ENCODE results near the gene SYVN1.
"Not testable (repeated sequence)": the region's sequence is repeated elsewhere in the genome, so short reads cannot be mapped to it uniquely, and the experiment has no call there.

SYVN1 gene

DNA sequence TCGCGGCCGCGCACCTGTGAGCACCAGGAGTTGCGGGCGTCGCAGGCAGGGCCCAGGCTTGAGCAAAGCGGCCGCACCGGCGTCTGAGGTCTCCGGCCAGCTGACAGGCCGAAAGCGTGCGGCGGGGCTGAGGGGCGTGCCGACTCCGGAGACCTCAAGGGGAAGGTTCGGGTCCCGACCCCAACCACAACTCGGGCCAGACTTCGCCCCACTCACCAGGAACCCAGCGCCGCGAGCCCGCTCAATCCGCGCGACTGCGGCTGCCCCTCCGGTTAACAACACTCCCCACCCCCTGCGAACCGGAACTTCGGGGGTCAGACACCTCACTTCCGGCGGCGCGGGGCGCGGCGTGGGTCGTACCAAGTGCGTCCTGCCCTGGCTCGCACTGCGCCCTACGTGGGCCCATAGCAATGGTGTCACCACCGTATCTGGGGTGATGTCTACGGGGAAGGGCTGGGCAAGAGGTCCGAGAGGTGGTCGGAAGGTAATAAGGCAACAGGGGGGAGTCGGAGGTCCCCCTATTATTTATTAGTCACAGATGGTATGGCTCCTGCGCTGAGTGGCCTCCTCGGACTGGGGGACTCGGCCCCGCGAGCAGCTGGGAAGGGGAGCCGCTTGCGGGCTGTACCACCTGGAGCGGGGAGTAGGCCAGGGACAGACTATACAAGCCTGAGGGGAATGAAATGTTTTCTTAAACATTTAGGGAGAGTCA lies at the start of gene SYVN1:
Gene SYVN1, minus strand, starts transcription at position 280 of the 712 bp plus-strand sequence. CDS start 918 bp downstream, outside the sequence.
- peak; percentile 79 to 85 for DNase-seq (ENCODE audit: low read depth in 2 of 2, low spot score in 1 of 2)

DNA sequence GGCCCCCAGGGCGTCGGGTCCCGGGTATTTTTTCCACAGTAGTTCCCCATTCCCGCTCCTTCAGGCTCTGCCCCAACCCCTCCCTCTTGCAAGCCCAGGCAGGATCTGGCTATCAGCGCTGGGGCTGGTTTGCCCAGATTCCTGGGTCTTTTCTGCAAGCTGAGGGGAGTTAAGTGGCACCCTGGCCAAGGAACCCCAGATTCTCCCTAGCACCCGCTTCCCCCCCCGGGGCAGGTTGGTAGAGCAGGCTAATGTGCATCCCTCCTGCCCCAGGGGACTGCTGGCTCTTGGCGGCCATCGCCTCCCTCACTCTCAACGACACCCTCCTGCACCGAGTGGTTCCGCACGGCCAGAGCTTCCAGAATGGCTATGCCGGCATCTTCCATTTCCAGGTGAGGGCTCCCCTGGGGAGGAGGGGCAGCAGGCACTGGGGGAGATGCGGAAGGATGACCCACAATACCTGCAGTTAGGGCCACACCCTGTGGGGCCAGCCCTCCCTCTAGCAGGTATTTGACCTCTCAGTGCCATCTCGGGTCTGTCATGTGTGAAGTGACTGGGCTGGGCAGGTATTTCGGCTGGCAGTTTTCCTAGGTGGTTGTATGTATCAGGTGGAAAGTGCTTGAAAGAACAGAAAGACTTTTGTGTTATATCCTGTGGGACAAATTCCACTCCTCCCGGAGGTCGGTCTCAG lies 49.0 kb upstream of the SYVN1 start:
- DNase-seq (ENCODE audit: low read depth in 2 of 2, low spot score in 1 of 2): no peak

DNA sequence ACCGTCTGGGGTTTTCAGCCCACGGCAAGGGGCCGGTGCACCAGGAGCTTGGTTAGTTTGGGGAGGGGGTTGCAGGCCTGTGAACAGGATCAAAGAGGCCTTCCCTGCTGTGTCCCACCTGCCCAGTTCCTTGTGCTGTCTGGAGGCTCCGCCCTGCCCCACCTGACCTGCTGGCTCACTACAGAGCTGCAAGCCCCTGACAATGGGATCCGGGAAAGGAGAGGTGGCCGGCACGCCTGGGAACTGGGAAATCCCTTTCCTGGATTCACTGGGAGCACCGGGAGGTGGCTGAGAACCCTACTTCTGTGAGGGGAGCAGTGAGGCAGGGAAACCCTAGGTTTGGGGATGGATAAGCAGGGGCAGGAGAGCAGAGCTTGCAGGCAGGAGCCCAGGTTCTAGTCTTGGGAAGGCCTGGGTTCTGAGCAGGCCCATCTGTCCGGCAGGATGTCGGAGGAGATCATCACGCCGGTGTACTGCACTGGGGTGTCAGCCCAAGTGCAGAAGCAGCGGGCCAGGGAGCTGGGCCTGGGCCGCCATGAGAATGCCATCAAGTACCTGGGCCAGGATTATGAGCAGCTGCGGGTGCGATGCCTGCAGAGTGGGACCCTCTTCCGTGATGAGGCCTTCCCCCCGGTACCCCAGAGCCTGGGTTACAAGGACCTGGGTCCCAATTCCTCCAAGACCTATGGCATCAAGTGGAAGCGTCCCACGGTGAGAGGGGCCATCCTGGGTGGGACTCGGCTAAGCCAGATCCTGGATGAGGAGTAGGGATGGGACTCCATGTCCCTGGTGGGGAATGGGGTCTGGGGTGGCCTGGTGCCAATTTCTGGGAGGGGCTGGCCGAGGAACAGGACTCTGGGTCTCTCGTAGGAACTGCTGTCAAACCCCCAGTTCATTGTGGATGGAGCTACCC lies 48.2 kb upstream of the SYVN1 start:
- DNase-seq (ENCODE audit: low read depth in 2 of 2, low spot score in 1 of 2): no peak

DNA sequence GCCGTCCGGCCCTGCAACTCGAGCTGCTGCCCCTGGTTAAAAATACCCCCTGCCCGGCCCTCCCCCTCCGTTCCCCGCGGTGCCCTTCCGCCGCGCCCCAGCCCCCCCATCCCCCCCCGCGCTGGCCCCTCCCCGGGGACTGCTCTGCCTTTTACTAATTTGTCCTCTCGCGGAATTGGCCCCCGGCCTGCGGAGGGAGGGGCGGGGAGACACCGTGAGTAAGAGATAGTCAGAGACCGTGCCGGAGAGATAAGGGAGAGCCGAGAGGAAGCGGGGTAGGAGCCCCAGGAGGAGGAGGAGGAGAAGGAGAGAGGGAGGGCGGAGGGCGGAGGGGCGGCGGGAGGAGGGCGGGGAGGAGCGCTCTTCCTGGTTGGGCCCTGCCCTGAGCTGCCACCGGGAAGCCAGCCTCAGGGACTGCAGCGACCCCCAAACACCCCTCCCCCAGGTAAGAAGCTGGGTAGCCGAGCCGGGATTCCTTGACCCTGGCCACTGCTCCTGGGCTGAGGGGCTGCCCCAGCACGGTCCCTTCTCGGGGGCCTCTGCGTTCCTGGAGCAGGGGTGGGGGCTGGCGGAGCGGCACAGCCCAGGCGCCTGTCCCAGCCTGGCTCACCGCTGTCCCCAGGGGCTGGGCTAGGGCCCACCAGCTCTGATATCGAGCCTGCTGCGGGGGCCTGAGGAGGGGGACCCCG lies 47.4 kb upstream of the SYVN1 start, which contains the start of gene CAPN1:
Gene CAPN1, plus strand, starts transcription at position 360 of the 689 bp plus-strand sequence. CDS start 774 bp downstream, outside the sequence.
- peak in 1 of 2 donors; percentile 47 for DNase-seq (ENCODE audit: low read depth in 2 of 2, low spot score in 1 of 2)

DNA sequence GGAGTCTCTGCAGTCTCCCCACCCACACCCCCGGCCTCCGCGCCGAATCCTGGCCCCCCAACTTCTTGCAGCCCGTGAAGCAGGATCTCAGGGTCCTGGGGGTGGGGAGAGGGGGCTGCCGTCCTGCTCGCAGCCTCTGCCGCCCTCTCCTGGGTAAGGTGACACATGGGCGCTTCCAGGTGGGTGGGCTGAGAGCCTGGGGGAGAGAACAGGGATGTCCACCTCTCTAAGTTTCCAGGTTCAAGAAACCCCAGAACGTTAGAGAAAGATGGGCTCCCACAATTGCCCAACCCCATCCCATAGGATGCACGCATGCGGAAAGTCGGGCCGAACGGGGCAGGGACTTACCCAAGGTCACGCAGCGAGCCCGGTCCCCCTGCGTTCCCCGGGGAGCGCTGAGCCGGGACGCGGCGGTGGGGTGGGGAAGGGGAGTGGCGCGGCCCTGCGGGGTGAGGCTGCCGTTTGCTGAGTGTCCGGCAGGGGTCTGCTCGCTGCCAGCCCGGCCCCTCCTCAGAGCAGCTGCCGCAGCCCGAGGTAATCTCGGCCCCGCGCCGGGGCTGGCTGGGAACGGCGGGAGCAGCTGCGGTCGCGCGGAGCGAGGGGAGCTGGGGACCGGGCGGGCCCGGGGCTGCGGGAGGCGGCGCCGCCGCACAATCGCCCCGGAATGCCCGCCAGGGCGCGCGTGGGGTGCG lies 46.7 kb upstream of the SYVN1 start:
- no peak for DNase-seq (ENCODE audit: low read depth in 2 of 2, low spot score in 1 of 2)

DNA sequence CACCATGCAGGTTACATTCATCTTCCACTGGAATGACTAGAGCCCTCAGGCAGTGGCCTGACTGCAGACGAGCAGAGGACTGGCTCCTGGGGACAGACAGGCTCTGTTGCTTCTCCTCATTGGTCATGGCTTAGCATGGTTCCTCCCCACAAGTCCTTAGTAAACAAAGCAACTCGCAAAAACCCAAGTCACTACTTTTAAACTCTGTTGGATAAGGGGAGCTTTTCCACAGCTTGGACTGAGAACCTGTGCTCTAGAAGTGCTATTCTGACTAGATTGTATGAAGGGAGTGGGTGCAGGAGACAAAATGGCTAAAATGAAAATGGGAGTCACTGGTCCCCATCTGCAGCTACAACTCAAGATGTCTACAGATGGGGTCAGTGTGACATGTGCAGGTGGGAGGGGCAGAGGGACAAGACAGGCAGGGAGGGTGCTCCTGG lies 40.3 kb upstream of the SYVN1 start:
- DNase-seq (ENCODE audit: low read depth in 2 of 2, low spot score in 1 of 2): not testable (repeated sequence)

DNA sequence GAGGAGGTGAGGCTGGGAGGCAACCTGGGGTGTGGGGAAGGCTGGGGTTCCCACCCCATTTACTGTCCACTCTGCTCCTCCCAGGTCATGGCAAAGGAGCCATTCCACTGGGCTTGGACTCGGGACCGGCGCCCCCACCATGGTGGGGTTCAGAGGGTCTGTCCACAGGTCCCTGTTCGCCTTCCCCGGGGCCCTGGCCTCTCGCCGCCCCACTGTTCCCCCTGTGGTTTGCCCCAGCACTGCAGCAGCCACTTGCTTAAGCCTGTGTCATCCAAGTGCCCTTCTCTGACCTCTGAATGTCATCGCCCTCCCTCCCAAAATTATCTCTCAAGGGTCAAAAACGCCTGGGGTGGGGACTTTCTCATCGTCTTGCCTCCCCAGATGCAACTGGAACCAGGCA lies 38.3 kb upstream of the SYVN1 start:
- no peak for DNase-seq (ENCODE audit: low read depth in 2 of 2, low spot score in 1 of 2)

DNA sequence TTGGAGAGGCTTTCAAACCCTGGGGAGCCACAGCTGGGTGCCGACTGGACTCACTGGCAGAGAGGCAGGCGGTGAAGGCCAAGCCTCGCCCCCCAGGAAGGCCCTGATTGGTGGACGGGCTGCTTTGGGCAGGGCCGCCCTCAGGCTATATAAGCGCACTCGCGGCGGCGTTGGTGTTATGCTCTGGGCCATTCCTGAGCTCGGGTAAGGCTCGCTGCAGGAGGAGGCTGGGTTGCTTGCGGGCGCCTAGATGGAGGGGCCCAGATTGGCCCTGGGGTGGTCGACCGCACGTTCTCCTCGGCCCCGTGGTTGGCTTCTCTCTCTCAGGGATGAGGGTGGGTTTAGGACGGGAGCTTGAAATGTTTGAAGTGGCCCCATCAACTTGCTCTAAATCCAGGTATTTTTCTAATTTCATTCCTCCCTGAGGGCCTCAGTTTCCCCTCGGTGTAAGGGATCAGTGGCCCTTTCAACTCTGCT lies 35.8 kb upstream of the SYVN1 start, which contains the start of gene SPDYC:
Gene SPDYC, plus strand, starts transcription at position 176 of the 477 bp plus-strand sequence. CDS start 1,125 bp downstream, outside the sequence.
- DNase-seq (ENCODE audit: low read depth in 2 of 2, low spot score in 1 of 2): no peak

DNA sequence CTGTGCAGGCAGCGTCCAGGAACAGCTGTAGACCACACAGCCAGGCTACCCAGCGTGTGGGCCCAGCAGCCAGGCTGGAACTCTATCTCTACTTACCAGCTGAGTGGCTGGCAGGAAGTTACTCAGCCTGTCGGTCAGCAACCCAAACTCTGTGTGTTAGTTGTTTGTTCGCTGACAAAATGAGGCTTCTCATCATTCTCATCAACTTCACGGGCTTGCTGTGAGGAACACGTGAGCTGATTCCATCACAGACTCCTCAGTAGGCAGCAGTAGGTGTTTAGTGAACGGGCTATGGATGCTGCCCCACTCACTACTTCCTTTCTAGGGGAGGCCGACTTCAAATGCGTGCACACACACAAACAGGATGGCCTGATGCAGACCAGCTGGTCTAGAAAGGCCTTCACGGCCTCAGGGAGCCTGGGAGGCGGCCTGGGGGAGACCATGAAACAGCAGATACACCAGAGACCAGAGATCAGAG lies 34.9 kb upstream of the SYVN1 start:
- no peak for DNase-seq (ENCODE audit: low read depth in 2 of 2, low spot score in 1 of 2)

DNA sequence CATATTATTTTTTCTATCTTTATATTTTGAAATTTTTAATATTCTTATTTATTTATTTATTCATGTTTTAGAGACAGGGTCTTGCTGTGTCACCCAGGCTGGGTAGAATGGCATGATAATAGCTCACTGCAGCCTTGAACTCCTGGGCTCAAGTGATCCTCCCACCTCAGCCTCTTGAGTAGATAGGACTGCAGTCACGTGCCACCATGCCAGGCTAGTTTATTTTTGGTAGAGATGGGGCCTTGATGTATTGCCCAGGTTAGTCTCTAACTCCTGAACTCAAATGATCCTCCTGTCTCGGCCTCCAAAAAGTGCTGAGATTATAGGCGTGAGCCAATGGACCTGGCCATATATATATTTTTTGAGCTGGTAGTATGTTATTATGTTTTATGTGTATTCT lies 33.3 kb upstream of the SYVN1 start:
- DNase-seq (ENCODE audit: low read depth in 2 of 2, low spot score in 1 of 2): no peak

DNA sequence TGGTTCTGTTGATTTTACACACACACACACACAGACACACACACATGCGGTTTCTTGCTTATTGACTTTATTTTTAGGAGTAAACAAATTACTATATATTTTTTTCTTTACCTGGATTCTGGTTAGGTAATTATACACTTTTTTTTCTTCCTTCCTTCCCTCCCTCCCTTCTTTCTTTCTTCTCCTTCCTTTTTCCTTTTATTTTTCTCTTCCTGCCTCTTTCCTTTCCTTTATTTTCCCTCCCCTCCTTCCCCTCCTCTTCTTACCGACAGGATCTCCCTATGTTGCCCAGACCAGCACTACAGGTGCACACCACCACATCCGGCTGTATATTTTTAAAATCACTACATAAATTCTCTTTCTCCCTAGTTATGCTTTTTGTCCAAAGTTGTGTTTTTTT lies 32.6 kb upstream of the SYVN1 start:
- no peak for DNase-seq (ENCODE audit: low read depth in 2 of 2, low spot score in 1 of 2)

DNA sequence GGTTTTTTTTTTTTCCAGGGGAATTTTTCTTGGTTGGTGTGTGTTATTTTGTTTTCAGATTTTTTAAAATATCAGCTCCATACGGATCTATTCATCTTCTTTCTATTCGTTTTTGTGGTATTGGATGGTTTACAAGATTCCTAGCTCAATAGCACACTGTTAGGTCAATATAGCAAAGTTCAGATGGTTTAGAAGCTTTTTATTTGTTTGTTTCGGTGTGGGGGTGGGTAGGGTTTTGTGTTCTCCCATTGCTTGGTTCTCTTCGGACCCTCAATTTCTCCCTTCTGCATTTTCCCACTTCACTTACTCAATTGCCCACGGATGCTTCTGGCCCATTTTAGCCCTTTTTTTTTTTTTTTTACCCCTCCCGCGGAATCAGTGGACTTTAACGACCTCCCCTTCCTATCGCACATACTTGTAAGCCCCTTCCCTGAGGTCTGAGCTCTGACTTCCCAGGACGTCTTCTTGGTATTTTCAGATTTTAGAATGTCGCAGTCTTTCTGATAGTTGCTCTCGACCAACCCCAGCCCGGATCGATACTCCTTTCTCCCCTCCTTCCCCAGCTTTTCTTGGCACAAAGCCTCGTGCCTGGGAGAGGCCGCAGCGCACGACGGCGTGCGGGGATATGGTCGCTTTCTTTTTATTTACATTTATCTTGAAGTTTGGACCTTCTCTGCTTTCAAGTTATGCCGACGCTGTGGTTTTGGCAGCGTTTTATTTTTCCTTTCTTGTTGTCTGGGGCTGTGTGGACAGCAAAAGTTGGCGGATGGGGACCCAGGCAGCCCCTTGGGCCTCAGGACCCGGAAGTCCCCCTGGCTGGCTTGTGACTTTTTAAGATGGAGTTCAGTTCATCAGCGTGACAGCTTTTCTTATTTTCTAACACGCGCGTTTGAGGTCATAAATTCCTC lies 31.3 kb upstream of the SYVN1 start:
- DNase-seq (ENCODE audit: low read depth in 2 of 2, low spot score in 1 of 2): no peak

DNA sequence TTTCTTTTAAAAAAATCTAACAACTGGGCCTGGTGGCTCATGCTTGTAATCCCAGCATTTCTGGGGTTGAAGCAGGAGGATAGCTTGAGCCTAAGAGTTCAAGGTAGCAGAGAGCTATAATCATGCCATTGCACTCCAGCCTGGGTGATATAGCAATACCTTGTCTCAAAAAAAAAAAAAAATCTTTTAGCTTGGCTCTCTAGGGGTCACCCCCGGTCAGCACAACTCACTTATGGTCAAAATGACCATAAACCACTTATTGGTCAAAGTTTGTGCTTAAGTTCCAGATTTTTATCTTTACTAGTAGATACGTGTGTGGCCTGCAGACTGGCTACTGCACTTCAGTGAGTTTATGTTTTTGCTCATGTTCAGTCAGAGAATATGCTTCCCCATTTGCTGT lies 29.4 kb upstream of the SYVN1 start:
- no peak for DNase-seq (ENCODE audit: low read depth in 2 of 2, low spot score in 1 of 2)

DNA sequence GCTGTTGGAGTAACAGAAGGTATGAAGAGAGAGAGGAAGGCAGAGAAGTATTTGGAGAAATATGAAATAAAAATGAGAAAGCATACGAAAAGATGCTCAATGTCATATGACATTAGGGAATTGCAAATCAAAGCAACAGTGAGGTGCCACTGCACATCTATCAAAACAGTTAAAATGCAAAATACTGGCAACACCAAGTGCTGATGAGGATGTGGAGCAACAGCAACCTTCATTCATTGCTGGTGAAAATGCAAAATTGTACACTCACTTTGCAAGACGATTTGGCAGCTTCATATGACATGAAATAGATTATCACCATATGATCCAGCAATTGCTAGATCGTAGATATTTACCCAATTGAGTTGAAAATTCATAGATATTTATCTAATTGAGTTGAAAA lies 26.3 kb upstream of the SYVN1 start:
- no peak for DNase-seq (ENCODE audit: low read depth in 2 of 2, low spot score in 1 of 2)

DNA sequence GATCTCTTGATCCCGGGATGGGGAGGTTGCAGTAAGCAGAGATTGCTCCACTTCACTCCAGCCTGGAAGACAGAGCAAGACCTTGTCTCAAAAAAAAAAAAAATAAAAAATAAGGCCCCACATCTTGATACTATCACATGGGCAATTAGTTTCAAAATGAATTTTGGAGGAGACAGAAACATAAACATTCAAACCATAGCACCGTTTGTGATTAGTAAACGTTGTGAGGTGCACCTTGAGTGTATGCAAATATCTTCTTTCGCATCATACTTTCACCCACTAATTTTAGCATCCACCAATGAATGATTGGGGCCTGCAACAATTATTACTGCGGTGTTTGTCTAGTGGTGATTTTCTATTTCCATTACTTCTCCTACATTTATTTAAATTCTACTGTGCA lies 24.7 kb upstream of the SYVN1 start:
- no peak for DNase-seq (ENCODE audit: low read depth in 2 of 2, low spot score in 1 of 2)

DNA sequence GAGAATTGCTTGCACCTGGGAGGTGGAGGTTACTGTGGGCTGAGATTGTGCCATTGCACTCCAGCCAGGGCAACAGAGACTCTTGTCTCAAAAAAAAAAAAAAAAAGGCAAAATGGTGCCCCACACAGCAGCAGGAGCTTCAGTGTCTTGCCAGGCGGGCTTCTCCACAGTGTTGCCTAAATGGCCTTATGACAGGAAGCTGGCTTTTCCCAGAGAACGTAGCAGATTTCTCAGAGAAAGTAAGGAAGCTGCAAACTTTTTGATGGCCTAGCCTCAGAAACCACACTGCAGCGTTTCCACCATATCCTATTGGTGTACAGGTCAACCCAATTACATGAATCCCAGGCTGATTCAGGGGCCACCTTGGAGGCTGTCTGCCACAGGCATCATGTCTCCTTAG lies 23.0 kb upstream of the SYVN1 start:
- DNase-seq (ENCODE audit: low read depth in 2 of 2, low spot score in 1 of 2): no peak

DNA sequence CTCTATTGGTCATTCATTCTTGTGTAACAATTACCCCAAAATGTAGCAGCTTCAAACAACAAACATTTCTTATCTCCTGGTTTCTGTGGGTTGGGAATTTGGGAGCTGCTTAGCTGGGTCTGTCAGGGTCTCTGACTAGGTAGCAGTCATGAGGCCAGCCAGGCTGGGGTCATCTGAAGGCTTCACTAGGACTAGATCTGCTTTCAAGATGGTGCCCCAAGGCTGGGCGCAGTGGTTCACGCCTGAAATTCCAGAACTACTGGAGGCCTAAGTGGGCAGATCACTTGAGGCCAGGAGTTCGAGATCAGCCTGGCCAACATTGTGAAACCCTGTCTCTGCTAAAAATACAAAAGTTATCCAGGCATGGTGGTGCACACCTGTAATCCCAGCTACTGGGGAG lies 22.6 kb upstream of the SYVN1 start:
- DNase-seq (ENCODE audit: low read depth in 2 of 2, low spot score in 1 of 2): no peak

DNA sequence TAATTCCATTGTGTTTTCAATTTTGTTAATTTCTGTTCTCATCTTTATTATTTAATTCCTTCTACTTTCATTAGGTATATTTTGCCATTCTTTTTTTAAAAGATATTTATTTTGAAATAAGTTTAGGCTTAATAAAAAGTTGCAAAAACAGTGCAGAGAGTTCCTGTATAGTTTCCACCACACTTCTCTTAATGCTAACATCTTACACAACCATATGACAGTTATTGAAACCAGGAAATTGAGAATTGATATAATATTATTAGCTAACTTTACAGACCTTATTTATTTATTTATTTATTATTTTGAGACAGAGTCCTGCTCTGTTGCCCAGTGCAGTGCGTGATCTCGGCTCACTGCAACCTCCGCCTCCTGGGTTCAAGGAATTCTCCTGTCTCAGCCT lies 21.9 kb upstream of the SYVN1 start:
- no peak for DNase-seq (ENCODE audit: low read depth in 2 of 2, low spot score in 1 of 2)

DNA sequence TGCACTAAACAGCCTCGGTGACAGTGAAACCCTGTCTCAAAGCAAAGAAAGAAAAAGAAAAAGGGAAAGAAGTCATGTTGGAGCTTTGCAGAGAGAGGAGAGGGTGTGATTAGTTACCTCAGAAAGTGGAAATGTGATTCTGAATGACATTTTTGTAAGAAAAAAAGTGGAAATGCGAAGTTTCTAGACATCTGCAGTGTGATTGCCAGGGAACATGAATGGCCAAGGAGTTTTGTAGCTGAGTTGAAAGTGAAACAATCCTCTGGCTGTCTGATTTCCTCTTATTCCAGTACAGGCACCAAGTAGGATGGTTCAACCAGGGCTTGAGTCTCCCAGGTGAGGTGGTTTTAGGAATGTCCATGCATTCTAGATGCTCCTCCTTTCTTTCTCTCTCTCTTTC lies 17.8 kb upstream of the SYVN1 start:
- no peak for DNase-seq (ENCODE audit: low read depth in 2 of 2, low spot score in 1 of 2)

All from stimulated activated CD8-positive, alpha-beta memory T cell treated with anti-CD3 and anti-CD28 coated beads, Interleukin-4, amount 100 ng/mL, for 1 hour (primary cell).